GM18508 (cell line): ENCODE measurements around the gene HOXD4.

Experiments
- ATAC-seq: cut with Tn5 transposase; IDR thresholded peaks from one replicate; pipeline ENCODE4 v1.9.1; 2021; ENCODE audit warnings: moderate number of reproducible peaks; ENCODE audit not compliant: insufficient read depth, unreplicated experiment

HOXD4 gene

DNA sequence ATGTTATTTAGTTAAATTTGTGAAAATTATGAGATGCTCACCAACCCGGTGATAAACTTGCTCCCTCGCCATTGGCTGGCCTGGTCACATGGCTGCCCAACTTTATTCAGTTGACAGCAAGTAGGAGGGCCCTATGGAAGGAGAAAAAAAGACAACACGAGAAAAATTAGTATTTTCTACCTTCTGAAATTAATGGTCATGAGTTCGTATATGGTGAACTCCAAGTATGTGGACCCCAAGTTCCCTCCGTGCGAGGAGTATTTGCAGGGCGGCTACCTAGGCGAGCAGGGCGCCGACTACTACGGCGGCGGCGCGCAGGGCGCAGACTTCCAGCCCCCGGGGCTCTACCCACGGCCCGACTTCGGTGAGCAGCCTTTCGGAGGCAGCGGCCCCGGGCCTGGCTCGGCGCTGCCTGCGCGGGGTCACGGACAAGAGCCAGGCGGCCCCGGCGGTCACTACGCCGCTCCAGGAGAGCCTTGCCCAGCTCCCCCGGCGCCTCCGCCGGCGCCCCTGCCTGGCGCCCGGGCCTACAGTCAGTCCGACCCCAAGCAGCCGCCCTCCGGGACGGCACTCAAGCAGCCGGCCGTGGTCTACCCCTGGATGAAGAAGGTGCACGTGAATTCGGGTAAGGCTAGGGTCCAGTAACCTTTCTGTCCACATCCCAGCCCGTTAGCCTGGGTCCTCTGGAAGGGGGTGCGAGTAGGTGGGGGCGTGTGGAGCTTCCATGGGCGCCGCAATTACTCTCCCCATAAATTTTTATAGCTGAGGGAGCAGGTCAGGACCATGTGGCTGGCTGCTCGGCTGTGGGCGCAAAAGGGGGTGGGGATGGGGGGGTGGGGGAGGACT lies at the start of gene HOXD4:
Gene HOXD4, plus strand, starts transcription at position 109 of the 846 bp plus-strand sequence. Its CDS starts 84 bp downstream, at position 193.
- no peak for ATAC-seq

DNA sequence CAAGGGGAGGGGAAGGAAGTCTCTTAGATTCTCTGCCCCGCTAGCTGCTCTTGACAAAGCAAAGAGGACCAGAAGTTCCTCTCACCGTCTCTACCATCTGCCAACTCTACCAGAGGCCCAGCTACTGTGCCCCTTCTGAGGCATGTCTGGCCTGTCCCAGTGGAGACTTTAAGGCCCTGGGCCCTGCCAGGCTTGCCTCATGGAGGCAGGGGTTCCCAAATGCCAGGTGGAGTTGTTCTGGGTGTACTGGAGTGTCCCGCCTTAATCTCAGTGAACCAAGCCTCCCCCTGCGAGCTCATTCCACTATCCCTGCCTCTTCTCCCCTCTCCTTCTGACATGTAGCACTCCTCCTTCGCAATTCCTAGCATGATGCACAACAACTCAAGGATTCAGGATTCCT lies 49.5 kb upstream of the HOXD4 start:
- ATAC-seq = no peak

DNA sequence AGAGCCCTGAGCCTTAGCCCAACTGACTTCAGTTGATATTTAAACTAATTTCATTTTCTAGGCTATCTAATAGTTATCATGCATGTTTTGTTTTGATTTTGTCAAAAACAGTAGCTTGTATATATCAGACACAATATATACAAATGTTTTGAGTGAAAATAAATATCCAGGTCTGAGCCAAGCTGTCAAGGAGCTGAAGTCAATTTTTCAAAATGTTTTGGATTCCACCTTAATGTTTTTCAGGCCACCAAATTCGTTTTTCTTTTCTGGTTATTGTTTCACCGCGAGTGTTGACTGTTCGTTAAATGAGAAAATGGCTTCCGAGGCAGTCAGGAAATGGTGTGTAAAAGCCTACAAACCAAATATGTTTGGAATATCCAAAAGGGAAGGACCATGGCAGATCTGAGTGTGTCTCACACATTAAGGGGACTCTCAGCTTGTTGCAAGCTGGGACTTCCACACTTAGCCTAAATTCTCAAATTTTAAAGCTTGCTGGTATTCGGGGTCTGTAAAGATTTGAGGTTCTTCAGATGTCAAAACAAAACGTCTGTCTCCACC lies 49.0 kb upstream of the HOXD4 start:
- no peak for ATAC-seq

DNA sequence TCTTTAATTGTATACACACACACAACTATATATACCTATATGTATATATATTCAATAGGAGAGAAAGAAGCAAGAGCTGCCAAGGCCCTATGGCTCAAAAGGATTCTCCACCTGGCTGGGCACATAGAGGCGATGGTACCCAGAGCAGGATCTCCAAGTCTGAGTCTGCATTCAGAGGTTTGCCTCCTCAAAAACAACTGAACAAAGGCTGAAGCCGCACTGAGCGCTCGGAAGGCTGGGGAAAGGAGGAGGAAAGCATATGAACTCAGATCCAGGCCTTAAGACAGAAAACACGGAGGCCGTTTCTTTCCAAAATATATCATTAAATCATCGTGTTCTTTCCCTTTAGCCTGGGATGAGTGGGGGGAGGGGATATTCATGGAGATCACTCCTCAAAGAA lies 48.2 kb upstream of the HOXD4 start:
- ATAC-seq = no peak

DNA sequence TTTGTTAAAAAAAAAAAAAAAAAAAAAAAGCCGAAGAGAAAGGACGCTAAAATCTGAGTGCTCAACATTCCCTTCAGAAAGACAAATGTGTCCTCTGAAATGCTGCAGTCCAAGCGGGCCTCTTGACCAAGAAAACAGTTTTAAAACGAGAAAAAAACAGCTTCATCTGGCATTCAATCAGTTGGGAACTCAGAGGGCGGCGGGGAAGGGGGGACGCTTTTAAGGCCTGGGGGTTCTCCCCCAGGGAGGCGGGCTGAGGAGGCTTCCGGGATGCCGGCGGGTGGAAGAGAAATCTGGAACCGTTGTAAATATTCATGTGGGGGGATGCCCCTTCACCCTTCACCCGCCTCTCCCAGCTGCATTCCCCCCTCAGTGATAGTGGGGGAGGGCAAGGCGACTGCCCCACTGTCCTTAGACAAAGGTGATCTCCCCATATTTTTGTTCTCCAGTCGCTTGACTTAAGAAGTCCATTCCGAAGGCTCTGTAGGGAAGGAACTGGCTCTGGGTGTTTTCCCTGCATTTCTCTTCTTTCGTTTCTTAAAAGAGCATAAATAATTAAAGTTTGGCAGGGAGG lies 47.5 kb upstream of the HOXD4 start:
- ATAC-seq = no peak

DNA sequence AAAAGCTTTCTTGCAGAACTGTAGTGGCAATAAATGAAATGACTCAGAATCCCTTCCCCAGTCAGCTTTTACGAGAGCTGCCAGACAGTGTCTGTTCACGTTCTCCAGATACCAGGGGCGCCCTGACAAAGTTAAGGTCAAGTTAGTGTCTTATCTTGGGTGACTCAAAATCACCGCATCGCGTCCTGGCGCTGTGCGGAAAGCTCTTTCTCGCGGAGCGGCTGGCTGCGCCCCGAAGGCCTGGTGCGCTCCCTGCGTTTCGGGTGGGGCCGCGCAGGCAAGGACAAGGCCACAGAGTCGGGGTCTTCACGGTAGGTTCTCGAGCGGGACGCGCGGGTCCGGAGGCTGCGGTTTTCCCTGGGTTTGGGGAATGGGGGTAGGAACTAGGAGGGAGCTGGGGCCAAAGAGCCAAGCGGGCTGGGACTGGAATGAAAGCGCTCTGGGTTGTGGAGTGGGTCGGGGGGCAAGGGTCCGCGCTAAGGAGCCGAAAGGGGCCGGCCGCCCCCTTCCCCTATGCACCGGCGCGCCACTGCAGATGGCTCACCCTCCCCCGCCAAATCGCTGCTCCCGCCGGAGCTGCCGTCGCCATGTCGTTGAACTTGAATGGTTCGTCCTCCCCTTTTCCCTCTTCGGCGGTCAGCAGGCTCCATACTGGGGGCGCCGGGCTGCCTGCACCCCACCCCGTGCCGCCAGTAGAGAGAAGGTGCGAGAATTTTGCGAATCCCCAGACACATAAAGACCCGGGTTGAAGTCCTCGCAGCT lies 46.9 kb upstream of the HOXD4 start:
- no peak for ATAC-seq

DNA sequence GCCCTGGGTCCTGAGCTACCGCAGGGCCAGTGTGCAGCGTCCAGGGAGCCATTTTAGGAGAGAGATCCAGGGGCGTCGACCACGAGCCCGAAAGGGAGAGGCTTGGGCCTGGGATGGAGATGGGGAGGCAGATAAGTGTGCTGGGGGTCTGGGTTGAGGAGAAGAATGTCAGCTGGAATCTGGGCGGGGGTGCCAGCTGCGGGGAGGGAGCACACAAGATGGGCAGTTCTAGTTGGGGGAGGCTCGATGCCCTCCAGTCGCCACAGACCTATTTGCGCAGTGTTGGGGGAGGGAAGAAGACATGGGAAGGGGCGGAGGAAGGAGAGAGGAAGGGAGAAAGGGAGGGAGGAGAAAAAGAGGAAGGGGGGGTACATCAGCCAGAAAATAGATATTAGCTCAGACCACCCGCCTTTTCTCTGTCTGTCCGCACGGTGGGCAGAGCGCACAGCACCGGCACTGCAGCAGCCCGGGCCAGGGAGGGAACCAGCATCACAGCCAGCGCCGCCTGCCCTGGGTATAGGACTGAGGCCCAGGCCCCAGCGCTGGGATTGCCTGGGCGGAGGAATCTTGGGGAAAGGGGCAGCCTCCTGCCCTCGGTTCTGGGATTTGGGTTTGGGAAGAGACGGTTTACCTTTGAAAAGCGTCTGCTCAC lies 46.1 kb upstream of the HOXD4 start:
- ATAC-seq = no peak

DNA sequence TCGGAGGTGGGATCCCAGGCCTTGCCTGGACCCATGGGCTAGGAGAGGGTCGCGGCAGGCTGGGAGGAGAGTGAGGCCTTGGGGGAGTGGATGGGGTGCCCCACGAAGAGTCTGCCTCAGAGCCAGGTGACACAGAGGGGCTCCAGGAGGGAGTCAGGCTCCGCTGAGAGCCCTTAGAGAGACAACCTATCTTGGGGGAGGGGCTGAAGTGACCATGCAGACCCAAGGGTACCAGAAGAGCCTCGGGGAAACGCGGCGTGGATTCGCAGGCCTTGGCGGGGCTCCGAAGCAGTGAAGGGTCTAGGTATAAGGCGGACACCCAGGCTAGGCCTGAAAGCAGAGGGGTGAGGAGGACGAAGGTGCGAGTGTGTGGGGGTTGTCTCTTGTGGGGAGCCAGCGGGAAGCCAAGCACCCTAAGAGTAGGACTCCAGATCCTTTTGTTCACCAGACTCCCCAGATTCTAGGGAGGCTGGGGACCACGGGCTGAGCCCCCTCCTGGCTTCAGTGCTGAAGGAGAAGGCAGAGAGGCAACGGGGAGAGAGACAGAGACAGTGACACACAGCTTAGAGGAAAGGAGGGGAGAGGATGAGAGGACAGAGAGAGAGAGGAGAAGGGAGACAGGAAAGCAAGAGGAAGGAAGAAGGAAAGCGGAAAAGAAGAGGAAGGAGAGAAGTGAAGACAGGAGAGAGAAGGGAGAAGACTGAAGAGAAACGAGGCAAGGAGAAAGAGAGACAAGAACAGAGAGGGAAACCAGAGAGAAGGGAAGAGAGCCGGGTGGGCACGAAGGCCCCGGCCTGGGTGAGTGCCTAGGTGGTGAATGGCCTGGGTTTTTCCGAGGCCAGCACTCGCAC lies 45.4 kb upstream of the HOXD4 start:
- ATAC-seq = no peak

DNA sequence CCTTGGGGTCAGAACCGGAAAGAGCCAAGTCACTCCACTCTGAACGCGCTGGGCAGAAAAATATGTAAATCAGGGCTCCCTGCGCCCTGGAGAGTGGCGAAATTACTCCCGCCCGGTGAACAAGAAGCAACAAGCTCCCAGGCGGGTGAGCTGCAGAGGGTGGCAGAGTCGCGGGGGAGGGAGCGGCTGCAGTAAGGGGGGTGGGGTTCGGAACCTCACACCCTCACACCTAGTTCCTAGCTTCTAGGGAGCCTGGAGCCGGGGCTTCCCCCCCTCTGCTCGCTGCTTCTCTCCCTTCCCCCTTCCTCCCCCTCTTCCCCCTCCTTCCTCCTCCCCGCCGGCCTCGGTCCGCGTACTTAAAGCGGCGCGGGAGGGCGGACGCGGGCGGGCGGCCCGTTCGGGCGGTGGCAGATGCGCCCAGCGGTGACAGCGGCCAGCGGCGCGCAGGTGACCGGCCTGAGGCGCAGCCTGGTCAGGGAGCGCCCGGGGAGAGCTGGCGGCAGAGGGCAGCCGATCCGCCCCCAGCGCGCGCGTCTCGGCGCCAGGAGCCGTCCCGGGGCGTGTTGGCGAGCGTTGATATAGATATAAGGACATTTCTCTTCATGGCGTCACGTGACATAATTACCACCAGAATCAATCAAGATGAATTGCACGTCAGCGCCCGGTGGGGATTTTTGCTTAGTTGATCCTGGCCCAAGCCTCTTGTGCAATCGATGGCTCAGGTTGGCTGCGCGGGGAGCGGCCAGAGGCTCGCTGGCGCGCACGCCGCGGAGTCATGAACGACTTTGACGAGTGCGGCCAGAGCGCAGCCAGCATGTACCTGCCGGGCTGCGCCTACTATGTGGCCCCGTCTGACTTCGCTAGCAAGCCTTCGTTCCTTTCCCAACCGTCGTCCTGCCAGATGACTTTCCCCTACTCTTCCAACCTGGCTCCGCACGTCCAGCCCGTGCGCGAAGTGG lies 44.5 kb upstream of the HOXD4 start, which contains the start of gene HOXD11:
Gene HOXD11, plus strand, starts transcription at position 700 of the 959 bp plus-strand sequence. Its CDS starts 76 bp downstream, at position 776.
- no peak for ATAC-seq

DNA sequence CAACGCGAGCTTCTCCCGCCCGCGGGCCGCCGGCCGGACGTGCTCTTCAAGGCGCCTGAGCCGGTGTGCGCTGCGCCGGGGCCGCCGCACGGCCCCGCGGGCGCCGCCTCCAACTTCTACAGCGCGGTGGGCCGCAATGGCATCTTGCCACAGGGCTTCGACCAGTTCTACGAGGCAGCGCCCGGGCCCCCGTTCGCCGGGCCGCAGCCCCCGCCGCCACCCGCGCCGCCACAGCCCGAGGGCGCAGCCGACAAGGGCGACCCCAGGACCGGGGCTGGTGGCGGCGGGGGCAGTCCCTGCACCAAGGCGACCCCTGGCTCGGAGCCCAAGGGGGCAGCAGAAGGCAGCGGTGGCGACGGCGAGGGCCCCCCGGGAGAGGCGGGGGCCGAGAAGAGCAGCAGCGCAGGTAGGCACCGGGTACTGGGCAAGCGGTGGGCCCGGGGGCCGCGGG lies 43.6 kb upstream of the HOXD4 start:
- ATAC-seq = no peak

DNA sequence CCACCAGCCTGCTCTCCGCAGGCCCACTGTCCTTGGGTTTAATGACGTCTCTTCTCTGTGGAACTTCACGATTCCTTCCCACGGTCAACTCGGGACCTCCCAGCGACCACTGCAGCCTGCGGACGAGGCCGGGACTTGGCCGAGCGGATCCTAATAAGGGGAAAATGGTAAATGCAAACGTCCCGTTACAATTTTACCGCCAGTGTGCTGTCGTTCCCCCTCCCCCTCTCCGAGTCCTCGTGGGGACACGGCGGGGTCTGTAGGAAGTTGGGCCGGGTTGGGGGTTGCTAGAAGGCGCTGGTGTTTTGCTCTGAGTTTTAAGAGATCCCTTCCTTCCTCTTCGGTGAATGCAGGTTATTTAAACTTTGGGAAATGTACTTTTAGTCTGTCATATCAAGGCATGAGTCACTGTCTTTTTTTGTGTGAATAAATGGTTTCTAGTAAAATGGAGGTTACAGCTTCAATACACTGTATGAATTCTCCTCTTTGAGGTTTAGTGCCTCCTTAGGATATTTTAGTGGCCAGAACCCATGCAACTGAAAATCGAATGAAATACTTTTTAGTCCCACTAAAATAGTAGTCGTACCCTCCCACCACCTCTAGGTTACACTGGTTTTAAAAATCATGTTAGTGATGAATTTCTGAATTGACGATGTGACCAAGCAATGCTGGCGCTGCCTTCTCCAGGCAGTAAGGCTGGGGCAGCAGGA lies 42.0 kb upstream of the HOXD4 start:
- ATAC-seq = no peak

DNA sequence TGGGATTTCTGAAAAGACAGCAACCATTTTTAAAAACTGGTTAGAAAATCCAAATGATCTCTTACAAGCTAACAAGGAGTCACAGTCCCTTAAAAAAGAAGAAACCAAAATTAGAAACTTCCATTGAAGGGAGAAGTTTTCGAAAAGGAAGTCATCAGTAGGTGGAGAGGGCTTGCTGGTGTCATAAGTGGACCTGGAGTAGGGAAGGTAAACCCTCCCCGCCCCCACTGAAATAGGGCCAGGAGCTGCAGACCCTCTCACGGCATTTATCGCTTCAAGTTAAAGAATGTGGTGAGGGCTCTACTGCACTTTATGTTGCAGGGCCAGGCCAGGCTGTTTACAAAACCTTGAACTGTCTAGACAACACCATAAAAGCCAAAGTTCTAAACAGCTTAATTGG lies 41.4 kb upstream of the HOXD4 start:
- ATAC-seq = no peak

DNA sequence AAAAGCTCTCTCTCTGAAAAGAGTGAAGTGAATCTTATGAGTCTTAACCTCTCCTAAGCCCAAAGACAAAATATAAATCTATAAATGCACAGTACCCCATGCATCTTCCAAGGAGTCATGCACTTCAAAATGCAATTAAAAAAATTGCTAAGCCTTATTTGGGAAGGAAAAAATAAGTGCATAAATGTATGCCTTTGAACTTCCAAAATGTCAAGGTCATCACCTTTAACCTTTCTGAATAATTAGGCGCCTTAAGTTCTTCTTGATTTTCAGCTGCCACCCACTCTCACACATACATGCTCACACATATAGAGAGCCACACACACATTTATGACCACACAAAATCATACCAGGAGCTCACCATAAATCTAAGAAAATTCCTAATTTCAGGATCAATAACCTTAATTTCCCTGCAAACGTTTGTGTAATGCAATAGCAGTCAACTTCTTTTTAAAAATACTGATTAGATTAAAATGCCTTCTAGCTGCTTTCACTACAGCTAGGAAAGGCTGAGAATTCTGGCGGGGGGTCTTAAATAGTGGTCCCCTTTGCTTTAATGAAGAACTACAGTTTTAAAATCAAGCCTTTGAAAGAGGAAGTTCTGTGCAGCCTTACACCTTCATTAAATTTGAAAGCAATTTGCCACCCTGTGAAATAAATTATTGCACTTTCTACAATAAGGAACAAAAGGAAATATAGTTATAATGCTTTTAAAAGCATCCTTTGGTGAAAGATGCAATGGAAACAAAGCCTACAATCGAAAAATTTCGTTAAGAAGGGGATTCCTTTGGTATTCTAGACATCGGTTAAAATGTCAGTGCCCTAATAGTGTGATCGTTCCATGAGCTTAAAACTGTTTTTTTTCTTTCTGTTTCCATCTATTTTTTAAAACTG lies 40.7 kb upstream of the HOXD4 start:
- no peak for ATAC-seq

DNA sequence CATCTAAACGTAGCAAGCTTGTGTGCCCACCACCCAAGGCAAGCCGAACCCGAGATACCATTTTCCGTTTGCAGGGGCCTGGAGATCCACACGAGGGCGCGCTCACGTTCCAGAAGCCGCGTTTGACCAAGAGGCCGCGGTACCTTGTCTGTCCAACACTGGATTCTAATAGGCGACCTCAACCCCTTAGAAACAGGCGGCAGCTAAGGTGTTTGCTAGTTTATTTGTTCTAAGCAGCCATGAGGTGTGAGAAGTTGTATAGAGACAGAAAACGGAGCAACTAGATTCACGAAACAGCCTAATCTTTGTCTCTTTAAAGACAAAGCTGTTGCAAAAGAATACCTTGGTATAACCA lies 40.1 kb upstream of the HOXD4 start:
- no peak for ATAC-seq

DNA sequence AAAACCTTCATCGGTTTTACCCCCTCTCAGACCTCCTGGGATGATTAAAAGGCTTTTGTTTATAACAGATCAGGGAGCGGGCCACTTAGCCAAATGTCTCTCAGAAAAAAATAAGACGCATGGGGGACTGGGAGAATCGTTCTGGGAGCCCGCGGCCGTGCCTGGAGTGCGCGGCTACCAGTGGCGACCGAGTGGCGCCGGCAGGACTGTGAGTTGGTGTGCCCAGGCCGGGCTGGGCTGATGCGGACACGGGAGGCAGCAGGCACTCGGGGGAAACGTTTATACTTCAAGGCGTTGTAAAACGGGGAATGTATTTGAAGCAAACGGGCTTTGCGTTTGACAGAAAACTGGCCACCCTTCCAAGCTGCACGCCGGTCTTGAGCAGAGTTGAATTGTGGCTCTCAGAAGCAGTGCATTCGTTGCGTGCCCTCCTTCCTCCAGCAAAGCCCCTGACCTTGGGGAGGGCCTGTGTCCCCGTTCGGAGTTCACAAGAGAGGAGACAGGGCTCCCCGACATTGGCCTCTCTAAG lies 39.4 kb upstream of the HOXD4 start:
- ATAC-seq = no peak
